Ammon's horn (tissue), 1 donor: Measurements from ENCODE around the gene CSKMT.
"Not testable (repeated sequence)": the region's sequence is repeated elsewhere in the genome, so short reads cannot be mapped to it uniquely, and the experiment has no call there.

Source experiments
- DNase-seq: peaks from one replicate; pipeline ENCODE4 v3.0.0-alpha.2; 2016; ENCODE audit warnings: low spot score

The CSKMT gene

DNA sequence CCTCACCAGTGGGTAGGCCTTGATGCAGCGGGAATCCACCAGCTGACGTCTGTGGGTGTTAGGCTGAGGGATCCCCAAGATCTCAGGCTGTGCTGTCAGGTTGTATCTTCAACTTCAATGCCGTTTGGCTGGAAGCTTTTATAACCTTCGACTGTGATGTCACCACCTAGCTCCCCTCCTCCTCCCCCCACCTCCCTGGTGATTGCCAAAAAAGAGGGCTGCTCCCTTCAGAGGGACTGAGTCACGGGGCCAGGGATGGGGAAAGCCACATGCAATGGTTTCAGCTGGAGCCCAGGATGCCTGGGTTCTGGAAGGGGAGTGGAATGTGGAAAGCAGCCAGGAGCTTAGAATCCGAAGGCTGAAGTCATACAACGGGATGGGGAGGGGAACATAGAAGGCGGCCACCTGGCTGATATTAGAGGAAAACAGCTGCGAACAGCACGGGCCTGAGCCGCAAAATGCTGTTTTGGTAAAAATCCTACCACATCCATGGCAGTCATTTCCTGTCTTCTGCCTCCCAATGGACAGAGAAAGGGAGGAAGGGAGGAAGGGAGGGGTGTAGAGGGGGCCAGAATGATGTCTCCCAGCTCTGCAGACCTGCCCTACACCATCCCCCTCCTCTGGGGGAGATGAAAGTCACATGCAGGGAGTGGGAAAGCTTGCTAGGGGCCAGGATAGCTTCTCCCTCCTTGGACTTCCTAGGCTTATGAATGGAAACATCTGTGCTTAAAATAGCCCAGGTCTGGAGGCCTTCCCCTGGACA lies 24.5 kb downstream of the CSKMT start, which contains the start of gene LRRN4CL:
Gene LRRN4CL, minus strand, starts transcription at position 110 of the 763 bp plus-strand sequence. CDS start 1,022 bp downstream, outside the sequence.
- DNase-seq = peak; percentile 32

DNA sequence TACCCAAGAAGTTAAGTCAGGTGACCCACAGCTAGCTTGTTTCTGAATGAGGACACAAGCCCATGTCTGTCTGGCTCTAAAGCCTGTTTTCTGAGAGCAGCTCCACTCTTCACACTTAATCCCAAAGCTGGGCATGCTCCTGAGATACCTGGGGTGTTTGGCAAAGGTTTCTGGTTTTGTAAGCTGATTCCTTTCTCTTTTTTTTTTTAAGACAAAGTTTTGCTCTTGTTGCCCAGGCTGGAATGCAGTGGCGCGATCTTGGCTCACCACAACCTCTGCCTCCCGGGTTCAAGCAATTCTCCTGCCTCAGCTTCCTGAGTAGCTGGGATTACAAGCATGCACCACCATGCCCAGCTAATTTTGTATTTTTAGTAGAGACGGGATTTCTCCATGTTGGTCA lies 28.5 kb downstream of the CSKMT start:
- not testable (repeated sequence) for DNase-seq

DNA sequence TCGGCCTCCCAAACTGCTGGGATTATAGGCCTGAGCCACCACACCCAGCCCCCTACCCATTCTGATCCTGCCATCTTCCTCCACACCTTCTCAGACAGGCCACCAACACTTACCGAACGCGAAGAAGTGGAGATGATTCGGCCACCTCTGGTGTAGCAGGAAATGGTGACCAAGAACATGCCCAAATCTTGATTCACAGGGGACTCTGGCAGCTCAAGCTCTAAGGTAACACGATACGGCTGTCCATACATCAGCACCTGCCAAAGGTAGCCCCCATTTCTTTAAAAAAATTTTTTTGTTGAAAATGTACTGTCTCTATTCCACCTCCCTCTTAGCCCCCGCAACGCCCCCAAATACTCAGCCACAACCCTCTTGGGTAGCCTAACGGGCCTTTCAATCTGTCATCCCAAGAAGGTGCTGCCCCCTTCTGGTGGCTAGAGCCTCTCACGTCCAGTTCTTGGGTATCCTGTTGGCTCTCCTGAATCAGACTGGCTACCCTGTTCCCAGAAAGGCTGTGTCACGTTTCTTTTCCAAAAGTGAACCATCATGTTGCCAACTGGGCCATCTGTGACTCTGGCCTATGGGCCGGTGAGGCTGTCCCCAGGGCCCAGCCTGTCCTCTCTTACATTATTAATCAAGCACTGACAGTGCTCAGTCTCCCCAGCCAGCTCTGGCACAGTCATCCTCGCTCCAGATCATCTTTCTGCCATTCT lies 29.5 kb downstream of the CSKMT start:
- peak; percentile 87 for DNase-seq

- no peak for DNase-seq
Measured at GRCh38 chr11:62702246-62702645, 37.1 kb downstream of the CSKMT start.

GRCh38 chr11:62703921-62704320 lies 38.8 kb downstream of the CSKMT start:
- DNase-seq = not testable (repeated sequence)

GRCh38 chr11:62705413-62705812 lies 40.3 kb downstream of the CSKMT start:
- peak; percentile 11 for DNase-seq

GRCh38 chr11:62705880-62706849 lies 41.1 kb downstream of the CSKMT start:
- peak; percentile 97 for DNase-seq

GRCh38 chr11:62706850-62707247 lies 41.7 kb downstream of the CSKMT start:
- DNase-seq = peak; percentile 11

- peak; percentile 91 for DNase-seq
Measured at GRCh38 chr11:62707277-62707861, 42.3 kb downstream of the CSKMT start, which contains the start of the genes BSCL2 and GNG3. Gene BSCL2 (minus strand): TSS chr11:62707424. CDS start chr11:62707195, 229 bp downstream. Gene GNG3 (plus strand): TSS chr11:62707676. CDS start chr11:62708296, 620 bp downstream.

DNA sequence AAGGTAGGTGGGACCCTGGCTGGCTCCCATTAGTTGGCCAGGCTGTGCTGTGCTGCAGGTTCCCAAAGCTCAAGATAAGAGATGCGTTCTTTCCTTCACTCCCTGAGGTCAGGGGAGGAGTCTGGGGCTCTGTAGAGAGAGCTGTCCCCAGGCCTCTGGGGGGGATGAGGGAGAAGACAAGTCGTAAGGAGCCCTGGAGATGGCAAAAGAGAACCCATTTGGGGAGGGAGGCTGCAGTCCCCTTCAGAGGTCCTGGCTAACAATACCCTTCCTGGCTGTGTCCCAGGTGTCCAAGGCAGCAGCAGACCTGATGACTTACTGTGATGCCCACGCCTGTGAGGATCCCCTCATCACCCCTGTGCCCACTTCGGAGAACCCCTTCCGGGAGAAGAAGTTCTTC lies 43.3 kb downstream of the CSKMT start:
- peak; percentile 11 for DNase-seq

GRCh38 chr11:62708793-62709192 lies 43.7 kb downstream of the CSKMT start:
- DNase-seq = peak; percentile 18

- peak; percentile 99 for DNase-seq
Measured at GRCh38 chr11:62709247-62710000, 44.3 kb downstream of the CSKMT start.

GRCh38 chr11:62710001-62710345 lies 44.9 kb downstream of the CSKMT start:
- no peak for DNase-seq

DNA sequence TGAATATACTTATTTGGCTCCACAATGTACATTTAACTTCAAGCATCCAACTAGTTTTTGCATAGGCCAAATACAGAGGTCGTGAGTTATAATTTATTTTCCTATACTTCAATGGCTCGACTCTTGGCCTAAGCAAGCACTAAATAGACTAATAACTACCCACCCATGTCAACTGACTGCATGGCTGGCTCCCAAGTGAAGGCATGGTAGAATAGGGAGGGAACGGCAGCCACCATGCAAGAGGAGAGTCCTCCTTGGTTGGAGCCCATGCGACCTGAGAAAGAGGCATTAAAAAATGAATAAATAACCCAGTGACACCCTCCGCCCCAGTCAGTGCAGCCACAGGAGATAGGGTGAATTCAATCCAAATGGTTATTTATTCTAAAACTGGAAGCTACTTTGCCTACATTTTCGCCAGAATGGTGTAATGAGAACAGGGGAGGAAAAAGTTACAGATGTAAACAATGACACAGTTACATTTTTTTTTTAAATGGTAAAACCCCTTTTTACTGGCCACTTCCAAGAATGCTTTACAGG lies 47.2 kb downstream of the CSKMT start:
- DNase-seq = no peak

- DNase-seq = no peak
Measured at GRCh38 chr11:62712861-62713260, 47.7 kb downstream of the CSKMT start.

GRCh38 chr11:62713343-62713742 lies 48.2 kb downstream of the CSKMT start:
- DNase-seq = no peak

GRCh38 chr11:62715150-62716130 lies 50.3 kb downstream of the CSKMT start:
- no peak for DNase-seq

GRCh38 chr11:62716206-62716605 lies 51.1 kb downstream of the CSKMT start:
- DNase-seq = no peak

GRCh38 chr11:62716816-62717215 lies 51.7 kb downstream of the CSKMT start:
- DNase-seq = no peak
